ENCODE measurements around the gene MED16.

DNA sequence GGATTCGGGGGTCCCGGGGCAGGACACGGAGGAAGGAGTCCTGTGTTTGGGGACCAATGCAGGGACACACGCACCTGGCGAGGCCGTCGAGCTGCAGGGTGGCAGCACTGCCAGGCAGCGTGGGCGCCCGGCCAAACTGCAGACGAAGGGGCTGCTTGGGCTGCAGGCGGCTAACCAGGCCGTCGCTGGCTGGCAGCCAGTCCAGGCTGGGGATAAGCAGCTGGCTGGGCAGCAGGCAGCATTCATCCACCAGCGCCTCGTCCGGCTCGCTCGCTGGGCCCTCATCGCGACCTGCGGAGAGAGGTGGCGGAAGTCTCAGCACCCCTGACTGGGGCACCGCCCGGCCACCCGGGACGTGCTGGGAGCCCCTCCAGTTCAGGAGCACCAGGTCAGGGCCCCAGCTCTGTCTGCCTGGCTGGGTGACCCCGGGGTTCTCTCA lies 22.0 kb downstream of the MED16 start:
- TF ChIP-seq POLR2AphosphoS5 (IDR thresholded peaks at IDR 0.05; ENCODE audit: low read depth, low read length), result no peak
- no peak for TF ChIP-seq POLR2A (IDR thresholded peaks at IDR 0.05; ENCODE audit: low read depth, low read length)
- no peak for TF ChIP-seq TAF1 (IDR thresholded peaks at IDR 0.05; ENCODE audit: low read depth, low read length)

Data from GM12891 (cell line).